Type B pancreatic cell (in vitro differentiated cells): ENCODE results near the gene KANSL3. TPM values are rescaled to one million over a fixed set of nuclear protein-coding genes. Genes with fewer than 3 reads are reported as not detected.
"Not testable (repeated sequence)": the region's sequence is repeated elsewhere in the genome, so short reads cannot be mapped to it uniquely, and the experiment has no call there.

ENCODE experiments used
- DNase-seq: peaks from one replicate; pipeline ENCODE4 v3.0.0; 2021; ENCODE audit warnings: mixed read lengths; ENCODE audit not compliant: unreplicated experiment; ENCODE audit errors: extremely low spot score
- H3K27ac Mint-ChIP-seq: 2 replicates; pipeline ENCODE4 v1.8.0; 2021; ENCODE audit warnings: mild to moderate bottlenecking, mixed read lengths
- H3K27me3 Mint-ChIP-seq: 2 replicates; pipeline ENCODE4 v1.8.0; 2021; ENCODE audit warnings: mixed read lengths
- H3K36me3 Mint-ChIP-seq: 2 replicates; pipeline ENCODE4 v1.8.0; 2021; ENCODE audit warnings: mixed read lengths
- H3K4me1 Mint-ChIP-seq: one replicate; pipeline ENCODE4 v1.8.0; 2021; ENCODE audit warnings: mixed read lengths; ENCODE audit not compliant: unreplicated experiment
- H3K4me3 Mint-ChIP-seq: 2 replicates; pipeline ENCODE4 v1.8.0; 2021; ENCODE audit warnings: mild to moderate bottlenecking, mixed read lengths
- H3K9me3 Mint-ChIP-seq: 2 replicates; pipeline ENCODE4 v1.8.0; 2021; ENCODE audit warnings: mixed read lengths
- total RNA-seq: library from RNA; stranded (reverse); gene quantifications from 2 replicates; pipeline ENCODE4 v1.2.1, GENCODE V29; 2021; ENCODE audit warnings: low replicate concordance
- TF ChIP-seq, protein P1 (sequence below): fragments of 200-600 bp; sonication (generic); conservative IDR thresholded peaks from 2 replicates; pipeline ENCODE4 v1.5.0; 2021; ENCODE audit warnings: antibody characterized with exemption, mild to moderate bottlenecking

The KANSL3 gene
- total RNA-seq, 1 donor from 2014 or later = 53.2 TPM

DNA sequence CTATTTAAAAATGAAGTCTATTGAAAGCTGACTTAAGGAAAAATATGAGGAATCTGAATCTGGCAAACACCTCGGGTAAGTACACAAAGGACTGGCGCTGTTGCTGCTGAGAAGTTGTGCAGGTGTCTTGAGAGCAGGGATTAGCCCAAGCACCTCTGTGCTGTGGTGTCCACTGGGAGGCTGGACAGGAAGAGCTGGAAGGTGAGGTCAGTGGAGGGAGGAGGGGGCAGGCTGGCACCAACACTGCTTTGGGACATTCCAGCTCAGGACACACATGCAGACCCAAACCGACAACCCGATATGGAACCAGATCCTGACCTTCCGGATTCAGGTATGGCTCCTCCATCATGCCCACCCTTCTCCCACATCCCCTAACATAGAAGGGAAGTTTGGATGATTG lies 25.1 kb upstream of the KANSL3 start:
- Mint-ChIP-seq H3K36me3 (no peaks in the 10 kb centered on the region), H3K4me3 (no peak overlapping the region), H3K4me1 (no peaks in the 10 kb centered on the region), H3K27ac (no peak overlapping the region), H3K9me3 (no peaks in the 10 kb centered on the region), H3K27me3 (no peaks in the 10 kb centered on the region)
- no peak for DNase-seq
- TF ChIP-seq, protein P1, sequence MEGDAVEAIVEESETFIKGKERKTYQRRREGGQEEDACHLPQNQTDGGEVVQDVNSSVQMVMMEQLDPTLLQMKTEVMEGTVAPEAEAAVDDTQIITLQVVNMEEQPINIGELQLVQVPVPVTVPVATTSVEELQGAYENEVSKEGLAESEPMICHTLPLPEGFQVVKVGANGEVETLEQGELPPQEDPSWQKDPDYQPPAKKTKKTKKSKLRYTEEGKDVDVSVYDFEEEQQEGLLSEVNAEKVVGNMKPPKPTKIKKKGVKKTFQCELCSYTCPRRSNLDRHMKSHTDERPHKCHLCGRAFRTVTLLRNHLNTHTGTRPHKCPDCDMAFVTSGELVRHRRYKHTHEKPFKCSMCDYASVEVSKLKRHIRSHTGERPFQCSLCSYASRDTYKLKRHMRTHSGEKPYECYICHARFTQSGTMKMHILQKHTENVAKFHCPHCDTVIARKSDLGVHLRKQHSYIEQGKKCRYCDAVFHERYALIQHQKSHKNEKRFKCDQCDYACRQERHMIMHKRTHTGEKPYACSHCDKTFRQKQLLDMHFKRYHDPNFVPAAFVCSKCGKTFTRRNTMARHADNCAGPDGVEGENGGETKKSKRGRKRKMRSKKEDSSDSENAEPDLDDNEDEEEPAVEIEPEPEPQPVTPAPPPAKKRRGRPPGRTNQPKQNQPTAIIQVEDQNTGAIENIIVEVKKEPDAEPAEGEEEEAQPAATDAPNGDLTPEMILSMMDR = no peak

DNA sequence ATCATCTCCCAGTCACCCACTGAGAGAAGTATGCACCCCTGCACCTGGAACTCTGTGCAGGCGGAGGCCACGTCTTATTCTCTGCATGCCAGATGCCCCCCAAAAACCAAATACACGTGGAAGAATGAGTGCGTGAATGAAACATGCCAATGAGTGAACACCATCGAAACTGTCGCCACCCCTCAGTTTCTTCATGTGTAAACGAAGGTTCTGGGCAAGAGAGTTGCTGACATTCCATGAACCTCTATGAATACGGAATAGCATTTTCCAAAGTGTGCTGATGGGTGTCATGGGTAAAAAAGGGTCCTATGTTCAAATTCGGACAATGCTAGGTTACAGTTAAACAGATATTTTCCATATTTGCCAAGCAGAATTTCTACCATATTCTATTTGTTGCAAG lies 24.2 kb upstream of the KANSL3 start:
- no peaks in the 10 kb centered on the region for H3K4me1 Mint-ChIP-seq
- H3K9me3 Mint-ChIP-seq = no peaks in the 10 kb centered on the region
- no peaks in the 10 kb centered on the region for H3K27me3 Mint-ChIP-seq
- no peak overlapping the region for H3K4me3 Mint-ChIP-seq
- TF ChIP-seq, protein P1 = no peak
- no peak for DNase-seq
- H3K36me3 Mint-ChIP-seq = no peaks in the 10 kb centered on the region
- H3K27ac Mint-ChIP-seq = no peak overlapping the region

DNA sequence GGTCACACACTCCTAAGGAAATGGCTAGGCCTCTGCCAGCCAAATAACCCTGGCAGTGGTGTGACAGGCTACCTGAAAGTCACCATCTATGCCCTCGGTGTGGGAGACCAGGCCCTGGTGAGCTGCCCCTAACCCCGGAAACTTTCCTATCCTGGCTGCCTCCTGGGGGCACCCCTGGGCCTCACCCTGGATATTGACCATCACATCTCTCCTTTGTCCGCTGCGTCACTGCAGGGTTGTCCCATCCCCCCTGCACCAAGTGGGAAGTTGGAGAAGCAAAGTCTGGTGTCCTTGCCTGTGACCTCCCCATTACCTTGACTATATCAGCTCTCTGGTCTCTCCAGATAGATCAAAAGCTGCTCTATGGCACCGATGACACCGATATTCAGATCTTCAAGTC lies 23.2 kb upstream of the KANSL3 start:
- TF ChIP-seq, protein P1 = no peak
- DNase-seq = no peak
- no peak overlapping the region for H3K27ac Mint-ChIP-seq
- H3K9me3 Mint-ChIP-seq = no peaks in the 10 kb centered on the region
- H3K4me3 Mint-ChIP-seq = no peak overlapping the region
- H3K36me3 Mint-ChIP-seq = no peaks in the 10 kb centered on the region
- H3K4me1 Mint-ChIP-seq = no peaks in the 10 kb centered on the region
- H3K27me3 Mint-ChIP-seq = no peaks in the 10 kb centered on the region

DNA sequence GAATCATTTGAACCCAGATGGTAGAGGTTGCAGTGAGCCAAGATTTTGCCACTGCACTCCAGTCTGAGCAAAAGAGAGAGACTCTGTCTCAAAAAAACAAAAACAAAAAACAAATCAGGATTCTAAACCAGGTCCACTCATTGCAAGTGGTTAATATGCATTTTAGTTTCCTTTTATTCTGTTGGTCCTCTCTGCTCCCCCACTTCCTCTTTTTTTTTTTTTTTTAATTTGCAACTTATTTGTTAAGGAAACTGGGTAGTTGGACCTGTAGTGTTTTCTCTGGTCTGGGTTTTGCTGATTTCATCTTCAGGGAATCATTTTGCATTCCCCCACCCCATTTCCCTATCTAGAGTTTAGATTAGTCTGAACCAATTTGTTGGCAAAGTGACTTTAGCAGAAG lies 18.4 kb upstream of the KANSL3 start:
- H3K36me3 Mint-ChIP-seq = no peaks in the 10 kb centered on the region

DNA sequence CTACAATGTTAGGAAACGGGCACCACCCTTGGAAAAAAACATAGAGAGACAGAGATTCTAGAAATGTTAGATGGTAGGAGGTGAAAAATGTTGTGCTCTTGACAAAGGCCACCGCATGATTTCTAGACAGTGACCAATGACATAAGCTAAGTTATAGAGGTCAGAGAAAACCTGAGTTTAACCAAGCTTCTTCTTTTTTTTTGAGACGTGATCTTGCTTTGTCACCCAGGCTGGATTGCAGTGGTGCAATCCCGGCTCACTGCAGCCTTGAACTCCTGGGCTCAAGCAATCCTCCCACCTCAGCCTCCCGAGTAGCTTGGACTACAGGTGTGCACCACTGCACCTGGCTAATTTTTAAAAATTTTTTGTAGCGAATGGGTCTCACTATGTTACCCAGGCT lies 17.4 kb upstream of the KANSL3 start:
- no peaks in the 10 kb centered on the region for H3K36me3 Mint-ChIP-seq
- H3K4me1 Mint-ChIP-seq = no peaks in the 10 kb centered on the region
- no peaks in the 10 kb centered on the region for H3K9me3 Mint-ChIP-seq
- TF ChIP-seq, protein P1 = no peak
- H3K27me3 Mint-ChIP-seq = no peaks in the 10 kb centered on the region
- DNase-seq = no peak
- H3K4me3 Mint-ChIP-seq = no peak overlapping the region
- H3K27ac Mint-ChIP-seq = no peak overlapping the region

More for the DNA sequence above, 18.4 kb upstream of the KANSL3 start:
- DNase-seq = no peak
- Mint-ChIP-seq H3K4me1 (no peaks in the 10 kb centered on the region), H3K4me3 (no peak overlapping the region), H3K27me3 (no peaks in the 10 kb centered on the region), H3K27ac (no peak overlapping the region), H3K9me3 (no peaks in the 10 kb centered on the region)
- TF ChIP-seq, protein P1 = no peak

DNA sequence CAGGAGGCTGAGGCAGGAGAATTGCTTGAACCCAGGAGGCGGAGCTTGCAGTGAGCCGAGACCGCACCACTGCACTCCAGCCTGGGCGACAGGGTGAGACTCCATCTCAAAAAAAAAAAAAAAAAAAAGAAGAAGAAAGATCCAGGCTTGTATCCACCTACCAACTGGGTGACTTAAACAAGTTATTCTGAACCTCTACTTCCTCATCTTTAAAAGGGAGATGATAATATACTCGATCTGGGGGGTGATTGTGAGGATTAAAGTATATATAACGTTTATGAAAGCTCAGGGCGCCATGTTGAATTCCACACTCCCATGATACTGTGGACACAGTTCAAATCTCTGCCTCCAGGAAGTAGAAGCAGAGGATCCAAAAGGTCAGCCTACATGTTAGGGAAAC lies 16.7 kb upstream of the KANSL3 start:
- not testable (repeated sequence) for H3K9me3 Mint-ChIP-seq, H3K36me3 Mint-ChIP-seq, H3K27me3 Mint-ChIP-seq, H3K4me3 Mint-ChIP-seq, H3K4me1 Mint-ChIP-seq, H3K27ac Mint-ChIP-seq, DNase-seq
